ENCODE results near the gene SLC13A3. TPM values are rescaled to one million over a fixed set of nuclear protein-coding genes. Genes with fewer than 3 reads are reported as not detected.

Gene SLC13A3
- total RNA-seq, 4 donors from 2014 or later: 1.2 to 3.5 (median 1.9) TPM

GRCh38 chr20:46639587-46639986 lies 11.7 kb downstream of the SLC13A3 start:
- ATAC-seq (ENCODE audit: low FRiP score) (no peak), DNase-seq (ENCODE audit: low spot score) (no peak)
- TF ChIP-seq CTCF (IDR thresholded peaks at IDR 0.05): no peak

GRCh38 chr20:46638898-46639274 lies 12.4 kb downstream of the SLC13A3 start:
- DNase-seq (ENCODE audit: low spot score) (no peak), ATAC-seq (ENCODE audit: low FRiP score) (no peak)
- TF ChIP-seq CTCF (IDR thresholded peaks at IDR 0.05): no peak

- DNase-seq (ENCODE audit: low spot score) (no peak), ATAC-seq (ENCODE audit: low FRiP score) (no peak)
- TF ChIP-seq CTCF (IDR thresholded peaks at IDR 0.05): no peak
Measured at GRCh38 chr20:46638134-46638897, 12.9 kb downstream of the SLC13A3 start.

GRCh38 chr20:46637427-46638133 lies 13.7 kb downstream of the SLC13A3 start:
- DNase-seq (ENCODE audit: low spot score) (no peak), ATAC-seq (ENCODE audit: low FRiP score) (no peak)
- TF ChIP-seq CTCF (IDR thresholded peaks at IDR 0.05): no peak

GRCh38 chr20:46637020-46637419 lies 14.2 kb downstream of the SLC13A3 start:
- DNase-seq (ENCODE audit: low spot score): no peak
- no peak for ATAC-seq (ENCODE audit: low FRiP score)

GRCh38 chr20:46636514-46636913 lies 14.7 kb downstream of the SLC13A3 start:
- no peak for TF ChIP-seq CTCF (IDR thresholded peaks at IDR 0.05)
- ATAC-seq (ENCODE audit: low FRiP score) (no peak), DNase-seq (ENCODE audit: low spot score) (no peak)

More at GRCh38 chr20:46637020-46637419, 14.2 kb downstream of the SLC13A3 start:
- no peak for TF ChIP-seq CTCF (IDR thresholded peaks at IDR 0.05)

Data from omental fat pad (tissue), 4 donors.